ENCODE results near the gene NDUFAF5. TPM values are rescaled to one million over a fixed set of nuclear protein-coding genes. Genes with fewer than 3 reads are reported as not detected.

Gene NDUFAF5
- total RNA-seq, 1 experiment from 2014 or later: 16.3 TPM

GRCh38 chr20:13739731-13740649 is 44.8 kb upstream of the NDUFAF5 start:
- Mint-ChIP-seq H3K4me1 (ENCODE audit: low read depth, unreplicated experiment) (no peaks in the 10 kb centered on the region), H3K4me3 (ENCODE audit: low read depth, unreplicated experiment) (no peak overlapping the region), H3K36me3 (ENCODE audit: insufficient read depth, unreplicated experiment) (no peaks in the 10 kb centered on the region), H3K9me3 (ENCODE audit: low read depth, unreplicated experiment) (no peaks in the 10 kb centered on the region), H3K27ac (ENCODE audit: unreplicated experiment) (no peak overlapping the region), H3K27me3 (ENCODE audit: unreplicated experiment) (no peaks in the 10 kb centered on the region)
- intact Hi-C loops (cut with micrococcal nuclease; ENCODE audit: unreplicated experiment): no loop called here
- CTCF ChIA-PET: no interaction called here
- BruUV-seq (replicated peaks): no TSS peak
- TF ChIP-seq CTCF (IDR thresholded peaks at IDR 0.05; ENCODE audit: unreplicated experiment): no peak
- no peak for DNase-seq

GRCh38 chr20:13741879-13742278 is 42.9 kb upstream of the NDUFAF5 start:
- Mint-ChIP-seq H3K36me3 (ENCODE audit: insufficient read depth, unreplicated experiment) (no peaks in the 10 kb centered on the region), H3K27ac (ENCODE audit: unreplicated experiment) (no peak overlapping the region), H3K9me3 (ENCODE audit: low read depth, unreplicated experiment) (no peaks in the 10 kb centered on the region), H3K4me1 (ENCODE audit: low read depth, unreplicated experiment) (no peaks in the 10 kb centered on the region), H3K27me3 (ENCODE audit: unreplicated experiment) (no peaks in the 10 kb centered on the region), H3K4me3 (ENCODE audit: low read depth, unreplicated experiment) (no peak overlapping the region)
- TF ChIP-seq CTCF (IDR thresholded peaks at IDR 0.05; ENCODE audit: unreplicated experiment): no peak
- DNase-seq: no peak
- BruUV-seq (replicated peaks): no TSS peak
- intact Hi-C loops (cut with micrococcal nuclease; ENCODE audit: unreplicated experiment): no loop called here
- CTCF ChIA-PET: no interaction called here

- no peak overlapping the region for H3K27ac Mint-ChIP-seq (ENCODE audit: unreplicated experiment)
- no peak overlapping the region for H3K4me3 Mint-ChIP-seq (ENCODE audit: low read depth, unreplicated experiment)
- CTCF ChIA-PET: no interaction called here
- no peaks in the 10 kb centered on the region for H3K4me1 Mint-ChIP-seq (ENCODE audit: low read depth, unreplicated experiment)
- DNase-seq: no peak
- BruUV-seq (replicated peaks): no TSS peak
- peaks cover 5% of the 10 kb centered on the region for H3K36me3 Mint-ChIP-seq (ENCODE audit: insufficient read depth, unreplicated experiment)
- no peak for TF ChIP-seq CTCF (IDR thresholded peaks at IDR 0.05; ENCODE audit: unreplicated experiment)
- intact Hi-C loops (cut with micrococcal nuclease; ENCODE audit: unreplicated experiment): no loop called here
- no peaks in the 10 kb centered on the region for H3K9me3 Mint-ChIP-seq (ENCODE audit: low read depth, unreplicated experiment)
- H3K27me3 Mint-ChIP-seq (ENCODE audit: unreplicated experiment): no peaks in the 10 kb centered on the region
These were observed 40.5 kb upstream of the NDUFAF5 start for GRCh38 chr20:13744352-13744751.

GRCh38 chr20:13745784-13746183 is 39.0 kb upstream of the NDUFAF5 start:
- no peaks in the 10 kb centered on the region for H3K27me3 Mint-ChIP-seq (ENCODE audit: unreplicated experiment)
- no peaks in the 10 kb centered on the region for H3K9me3 Mint-ChIP-seq (ENCODE audit: low read depth, unreplicated experiment)
- BruUV-seq (replicated peaks): no TSS peak
- peaks cover 5% of the 10 kb centered on the region for H3K36me3 Mint-ChIP-seq (ENCODE audit: insufficient read depth, unreplicated experiment)
- intact Hi-C loops (cut with micrococcal nuclease; ENCODE audit: unreplicated experiment): no loop called here
- CTCF ChIA-PET: no interaction called here
- DNase-seq: no peak
- TF ChIP-seq CTCF (IDR thresholded peaks at IDR 0.05; ENCODE audit: unreplicated experiment): no peak
- H3K4me3 Mint-ChIP-seq (ENCODE audit: low read depth, unreplicated experiment): no peak overlapping the region
- no peak overlapping the region for H3K27ac Mint-ChIP-seq (ENCODE audit: unreplicated experiment)
- H3K4me1 Mint-ChIP-seq (ENCODE audit: low read depth, unreplicated experiment): no peaks in the 10 kb centered on the region
